ENCODE data around the gene AGBL4. TPM values are rescaled to one million over a fixed set of nuclear protein-coding genes. Genes with fewer than 3 reads are reported as not detected.

Gene AGBL4
- total and polyA plus RNA-seq, 9 of the 15 experiments (the other 6 are each of a cell fraction or from before 2014, with no cell fraction given): 0.11 TPM; not detected in 7

GRCh38 chr1:49841767-49842166 is 182.0 kb downstream of the AGBL4 start:
- H3K27me3 ChIP-seq (ENCODE audit: control insufficient read depth in 2 of 2, insufficient read depth in 2 of 2, low read length in 2 of 2): no peaks in the 10 kb centered on the region
- no peak overlapping the region for H2AFZ ChIP-seq (ENCODE audit: low read depth, low read length)
- H4K20me1 ChIP-seq (replicated peaks; ENCODE audit: control insufficient read depth, insufficient read depth, low read length): no peaks in the 10 kb centered on the region
- ChIA-PET CTCF (ENCODE audit: low intra/inter-chr PET ratio) (no interaction called here), POLR2A (no interaction called here)
- no peak overlapping the region for H3K27ac ChIP-seq (ENCODE audit: extremely low read depth, low read depth, low read length)
- WGBS (ENCODE audit: insufficient coverage, low coverage, missing lambda C conversion rate): 1% methylated on average over 12 of the region's 13 CpGs
- no peak overlapping the region for H3K9ac ChIP-seq (ENCODE audit: insufficient read depth in 1 of 2, low read depth in 2 of 2, low read length in 2 of 2)
- DNase-seq (ENCODE audit: extremely low read depth in 1 of 4, low spot score in 3 of 4) (no peak), ATAC-seq (no peak), FAIRE-seq (no peak)
- H3K4me3 ChIP-seq: no peak overlapping the region
- H3K9me3 ChIP-seq (replicated peaks; ENCODE audit: control insufficient read depth, insufficient read depth, low read depth, low read length): no peaks in the 10 kb centered on the region; the same call in 1 of the 2 replicates
- no peak overlapping the region for H3K4me2 ChIP-seq (ENCODE audit: insufficient read depth, low read length)
- no peaks in the 10 kb centered on the region for H3K9me1 ChIP-seq (ENCODE audit: control insufficient read depth, insufficient read depth, low read length)
- H3K36me3 ChIP-seq (ENCODE audit: control insufficient read depth, insufficient read depth, low read length): no peaks in the 10 kb centered on the region
- no peaks in the 10 kb centered on the region for H3K79me2 ChIP-seq (ENCODE audit: control insufficient read depth, insufficient read depth, low read length)
- in situ Hi-C loops (cut with MboI): no loop called here
- no peaks in the 10 kb centered on the region for H3K4me1 ChIP-seq (replicated peaks in 1 of 2; ENCODE audit: control insufficient read depth in 2 of 2, insufficient read depth in 2 of 2, low read length in 2 of 2)
- BruUV-seq (replicated peaks): no TSS peak
- intact Hi-C loops (cut with micrococcal nuclease): no loop called here
- no peak for TF ChIP-seq GTF2E2 (tag; IDR thresholded peaks at IDR 0.05)
- no peak for TF ChIP-seq RBM17 (IDR thresholded peaks at IDR 0.05; ENCODE audit: borderline replicate concordance, low read depth, low read length)
- TF ChIP-seq MNT (conservative IDR thresholded peaks at IDR 0.05): no peak
- TF ChIP-seq, protein P1, sequence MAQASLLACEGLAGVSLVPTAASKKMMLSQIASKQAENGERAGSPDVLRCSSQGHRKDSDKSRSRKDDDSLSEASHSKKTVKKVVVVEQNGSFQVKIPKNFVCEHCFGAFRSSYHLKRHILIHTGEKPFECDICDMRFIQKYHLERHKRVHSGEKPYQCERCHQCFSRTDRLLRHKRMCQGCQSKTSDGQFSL (CRISPR knock-in tag; IDR thresholded peaks at IDR 0.05): no peak
- TF ChIP-seq, protein P1 (tag; IDR thresholded peaks at IDR 0.05): no peak
- TF ChIP-seq IRF1 (CRISPR knock-in tag; IDR thresholded peaks at IDR 0.05; ENCODE audit: borderline replicate concordance): no peak
- TF ChIP-seq, protein P2, sequence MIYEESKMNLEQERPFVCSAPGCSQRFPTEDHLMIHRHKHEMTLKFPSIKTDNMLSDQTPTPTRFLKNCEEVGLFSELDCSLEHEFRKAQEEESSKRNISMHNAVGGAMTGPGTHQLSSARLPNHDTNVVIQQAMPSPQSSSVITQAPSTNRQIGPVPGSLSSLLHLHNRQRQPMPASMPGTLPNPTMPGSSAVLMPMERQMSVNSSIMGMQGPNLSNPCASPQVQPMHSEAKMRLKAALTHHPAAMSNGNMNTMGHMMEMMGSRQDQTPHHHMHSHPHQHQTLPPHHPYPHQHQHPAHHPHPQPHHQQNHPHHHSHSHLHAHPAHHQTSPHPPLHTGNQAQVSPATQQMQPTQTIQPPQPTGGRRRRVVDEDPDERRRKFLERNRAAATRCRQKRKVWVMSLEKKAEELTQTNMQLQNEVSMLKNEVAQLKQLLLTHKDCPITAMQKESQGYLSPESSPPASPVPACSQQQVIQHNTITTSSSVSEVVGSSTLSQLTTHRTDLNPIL (CRISPR knock-in tag; IDR thresholded peaks at IDR 0.05): no peak
- TF ChIP-seq, protein P3, sequence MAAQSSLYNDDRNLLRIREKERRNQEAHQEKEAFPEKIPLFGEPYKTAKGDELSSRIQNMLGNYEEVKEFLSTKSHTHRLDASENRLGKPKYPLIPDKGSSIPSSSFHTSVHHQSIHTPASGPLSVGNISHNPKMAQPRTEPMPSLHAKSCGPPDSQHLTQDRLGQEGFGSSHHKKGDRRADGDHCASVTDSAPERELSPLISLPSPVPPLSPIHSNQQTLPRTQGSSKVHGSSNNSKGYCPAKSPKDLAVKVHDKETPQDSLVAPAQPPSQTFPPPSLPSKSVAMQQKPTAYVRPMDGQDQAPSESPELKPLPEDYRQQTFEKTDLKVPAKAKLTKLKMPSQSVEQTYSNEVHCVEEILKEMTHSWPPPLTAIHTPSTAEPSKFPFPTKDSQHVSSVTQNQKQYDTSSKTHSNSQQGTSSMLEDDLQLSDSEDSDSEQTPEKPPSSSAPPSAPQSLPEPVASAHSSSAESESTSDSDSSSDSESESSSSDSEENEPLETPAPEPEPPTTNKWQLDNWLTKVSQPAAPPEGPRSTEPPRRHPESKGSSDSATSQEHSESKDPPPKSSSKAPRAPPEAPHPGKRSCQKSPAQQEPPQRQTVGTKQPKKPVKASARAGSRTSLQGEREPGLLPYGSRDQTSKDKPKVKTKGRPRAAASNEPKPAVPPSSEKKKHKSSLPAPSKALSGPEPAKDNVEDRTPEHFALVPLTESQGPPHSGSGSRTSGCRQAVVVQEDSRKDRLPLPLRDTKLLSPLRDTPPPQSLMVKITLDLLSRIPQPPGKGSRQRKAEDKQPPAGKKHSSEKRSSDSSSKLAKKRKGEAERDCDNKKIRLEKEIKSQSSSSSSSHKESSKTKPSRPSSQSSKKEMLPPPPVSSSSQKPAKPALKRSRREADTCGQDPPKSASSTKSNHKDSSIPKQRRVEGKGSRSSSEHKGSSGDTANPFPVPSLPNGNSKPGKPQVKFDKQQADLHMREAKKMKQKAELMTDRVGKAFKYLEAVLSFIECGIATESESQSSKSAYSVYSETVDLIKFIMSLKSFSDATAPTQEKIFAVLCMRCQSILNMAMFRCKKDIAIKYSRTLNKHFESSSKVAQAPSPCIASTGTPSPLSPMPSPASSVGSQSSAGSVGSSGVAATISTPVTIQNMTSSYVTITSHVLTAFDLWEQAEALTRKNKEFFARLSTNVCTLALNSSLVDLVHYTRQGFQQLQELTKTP (IDR thresholded peaks at IDR 0.05; ENCODE audit: low read depth in 1 of 2, partially characterized antibody in 2 of 2): no peak
- no peak for TF ChIP-seq TCF3 (CRISPR knock-in tag; IDR thresholded peaks at IDR 0.05)
- no peak for TF ChIP-seq TAF1 (IDR thresholded peaks at IDR 0.05; ENCODE audit: control insufficient read depth, extremely low read depth, insufficient read depth, low read length, severe bottlenecking)
- TF ChIP-seq SMARCA5 (IDR thresholded peaks at IDR 0.05): no peak
- TF ChIP-seq GABPB1 (CRISPR knock-in tag; IDR thresholded peaks at IDR 0.05): no peak
- TF ChIP-seq HOXB6 (CRISPR knock-in tag; IDR thresholded peaks at IDR 0.05; ENCODE audit: borderline replicate concordance): no peak
- no peak for TF ChIP-seq BCL6 (CRISPR knock-in tag; IDR thresholded peaks at IDR 0.05)
